Upper lobe of right lung (tissue), 1 donor: ENCODE data around the gene TBC1D22A. TPM values are rescaled to one million over a fixed set of nuclear protein-coding genes. Genes with fewer than 3 reads are reported as not detected.

ENCODE experiments used
- ATAC-seq: fragments of 200-7000 bp; cut with Tn5 transposase; one replicate; pipeline ENCODE4 v1.9.1; 2020; ENCODE audit warnings: mild to moderate bottlenecking, moderate library complexity
- DNase-seq: peaks from one replicate; pipeline ENCODE4 v3.0.0-alpha.2; 2020
- H3K27ac ChIP-seq: fragments of 200-600 bp; one replicate; pipeline ENCODE4 v1.8.0; 2022
- H3K27me3 ChIP-seq: fragments of 200-600 bp; one replicate; pipeline ENCODE4 v1.8.0; 2022; ENCODE audit warnings: mild to moderate bottlenecking
- H3K36me3 ChIP-seq: fragments of 200-600 bp; one replicate; pipeline ENCODE4 v1.8.0; 2022
- H3K4me1 ChIP-seq: fragments of 200-600 bp; one replicate; pipeline ENCODE4 v1.8.0; 2022
- H3K4me3 ChIP-seq: fragments of 200-600 bp; one replicate; pipeline ENCODE4 v1.8.0; 2022; ENCODE audit warnings: mild to moderate bottlenecking
- H3K9me3 ChIP-seq: fragments of 200-600 bp; one replicate; pipeline ENCODE4 v1.8.0; 2022
- intact Hi-C: fragments of 100-400 bp; cut with DNase I; formaldehyde crosslinking; loops from one replicate; pipeline ENCODE4 v1.11.0; 2022
- total RNA-seq: library from RNA; stranded (reverse); fragmentation: NEBNext Ultra II Directional; extraction: Animal tissue kit (Norgen Biotek cat#: 25700); gene quantifications from one replicate; pipeline ENCODE4 v1.2.1, GENCODE V29; 2021
- TF ChIP-seq, protein P1 (sequence below): fragments of 200-600 bp; IDR thresholded peaks from one replicate; pipeline ENCODE4 v1.8.0; 2022; ENCODE audit warnings: antibody characterized with exemption
- donor health status: DM: no; HTN: yes; CAD: no; lungs with severe emphysema.

Gene TBC1D22A
- total RNA-seq, 1 donor from 2014 or later: 31.3 TPM

DNA sequence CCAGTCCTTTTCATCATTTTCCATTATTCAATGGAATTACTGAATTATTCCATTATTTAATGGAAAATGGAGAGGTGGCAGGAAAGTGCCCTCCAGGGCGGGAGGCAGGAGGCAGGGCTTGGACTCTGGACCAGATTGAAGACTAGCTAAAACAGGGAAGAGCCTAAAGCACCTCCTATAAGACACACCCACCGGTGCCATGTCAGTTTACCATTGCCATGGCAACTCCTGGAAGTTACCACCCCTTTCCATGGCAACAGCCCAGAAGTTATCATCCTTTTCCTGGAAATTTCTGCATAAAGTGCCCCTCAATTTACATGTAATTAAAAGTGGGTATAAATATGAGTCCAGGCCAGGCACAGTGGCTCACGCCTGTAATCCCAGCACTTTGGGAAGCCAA lies 443.7 kb downstream of the TBC1D22A start:
- intact Hi-C loops: no loop called here
- Histone ChIP-seq H3K4me3 (no peak overlapping the region), H3K27ac (no peak overlapping the region), H3K9me3 (no peaks in the 10 kb centered on the region), H3K27me3 (no peaks in the 10 kb centered on the region), H3K4me1 (no peaks in the 10 kb centered on the region), H3K36me3 (no peaks in the 10 kb centered on the region)
- TF ChIP-seq, protein P1, sequence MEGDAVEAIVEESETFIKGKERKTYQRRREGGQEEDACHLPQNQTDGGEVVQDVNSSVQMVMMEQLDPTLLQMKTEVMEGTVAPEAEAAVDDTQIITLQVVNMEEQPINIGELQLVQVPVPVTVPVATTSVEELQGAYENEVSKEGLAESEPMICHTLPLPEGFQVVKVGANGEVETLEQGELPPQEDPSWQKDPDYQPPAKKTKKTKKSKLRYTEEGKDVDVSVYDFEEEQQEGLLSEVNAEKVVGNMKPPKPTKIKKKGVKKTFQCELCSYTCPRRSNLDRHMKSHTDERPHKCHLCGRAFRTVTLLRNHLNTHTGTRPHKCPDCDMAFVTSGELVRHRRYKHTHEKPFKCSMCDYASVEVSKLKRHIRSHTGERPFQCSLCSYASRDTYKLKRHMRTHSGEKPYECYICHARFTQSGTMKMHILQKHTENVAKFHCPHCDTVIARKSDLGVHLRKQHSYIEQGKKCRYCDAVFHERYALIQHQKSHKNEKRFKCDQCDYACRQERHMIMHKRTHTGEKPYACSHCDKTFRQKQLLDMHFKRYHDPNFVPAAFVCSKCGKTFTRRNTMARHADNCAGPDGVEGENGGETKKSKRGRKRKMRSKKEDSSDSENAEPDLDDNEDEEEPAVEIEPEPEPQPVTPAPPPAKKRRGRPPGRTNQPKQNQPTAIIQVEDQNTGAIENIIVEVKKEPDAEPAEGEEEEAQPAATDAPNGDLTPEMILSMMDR: no peak
- no peak for DNase-seq
- ATAC-seq: no peak

DNA sequence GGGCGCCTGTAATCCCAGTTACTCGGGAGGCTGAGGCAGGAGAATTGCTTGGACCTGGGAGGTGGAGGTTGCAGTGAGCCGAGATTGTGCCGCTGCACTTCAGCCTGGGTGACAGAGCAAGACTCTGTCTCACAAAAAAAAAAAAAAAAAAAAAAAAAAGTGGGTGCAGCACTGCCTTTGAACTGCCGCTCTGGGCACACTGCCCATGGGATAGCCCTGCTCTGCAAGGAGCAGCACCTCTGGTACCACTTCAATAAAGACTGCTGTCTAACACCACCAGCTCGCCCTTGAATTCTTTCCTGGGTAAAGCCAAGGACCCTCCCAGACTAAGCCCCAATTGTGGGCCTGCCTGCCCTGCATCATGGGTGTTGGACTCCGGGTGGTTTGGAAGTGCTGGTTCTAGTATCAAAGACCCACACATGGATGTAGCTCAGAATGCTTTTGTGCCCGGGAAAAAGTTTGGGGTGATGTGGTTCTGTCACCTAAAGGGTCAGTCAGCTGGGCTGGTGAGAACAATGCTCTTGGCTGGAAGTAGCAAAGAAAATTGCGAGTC lies 444.3 kb downstream of the TBC1D22A start:
- Histone ChIP-seq H3K27ac (no peak overlapping the region), H3K9me3 (no peaks in the 10 kb centered on the region), H3K4me1 (no peaks in the 10 kb centered on the region), H3K36me3 (no peaks in the 10 kb centered on the region), H3K4me3 (no peak overlapping the region), H3K27me3 (no peaks in the 10 kb centered on the region)
- ATAC-seq (no peak), DNase-seq (no peak)
- intact Hi-C loops: no loop called here
- TF ChIP-seq, protein P1: no peak

DNA sequence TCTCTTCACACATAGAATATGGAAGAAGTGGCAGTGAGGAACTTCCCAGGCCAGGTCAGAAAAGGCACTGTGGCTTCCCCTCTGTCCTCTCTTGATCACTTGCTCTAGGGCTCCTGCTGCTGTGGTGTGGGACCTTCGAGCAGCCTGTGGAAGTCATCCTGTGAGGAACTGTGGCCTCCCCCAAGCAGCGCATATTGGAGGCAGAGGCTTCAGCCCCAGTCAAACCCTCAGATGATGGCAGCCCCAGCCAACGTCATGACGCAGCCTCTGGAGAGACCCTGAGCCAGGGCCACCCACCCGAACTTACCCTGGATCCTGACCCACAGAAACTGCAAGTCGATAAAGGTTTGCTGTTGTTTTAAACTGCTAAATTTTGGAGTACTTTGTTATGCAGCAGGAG lies 444.9 kb downstream of the TBC1D22A start:
- ATAC-seq (no peak), DNase-seq (no peak)

DNA sequence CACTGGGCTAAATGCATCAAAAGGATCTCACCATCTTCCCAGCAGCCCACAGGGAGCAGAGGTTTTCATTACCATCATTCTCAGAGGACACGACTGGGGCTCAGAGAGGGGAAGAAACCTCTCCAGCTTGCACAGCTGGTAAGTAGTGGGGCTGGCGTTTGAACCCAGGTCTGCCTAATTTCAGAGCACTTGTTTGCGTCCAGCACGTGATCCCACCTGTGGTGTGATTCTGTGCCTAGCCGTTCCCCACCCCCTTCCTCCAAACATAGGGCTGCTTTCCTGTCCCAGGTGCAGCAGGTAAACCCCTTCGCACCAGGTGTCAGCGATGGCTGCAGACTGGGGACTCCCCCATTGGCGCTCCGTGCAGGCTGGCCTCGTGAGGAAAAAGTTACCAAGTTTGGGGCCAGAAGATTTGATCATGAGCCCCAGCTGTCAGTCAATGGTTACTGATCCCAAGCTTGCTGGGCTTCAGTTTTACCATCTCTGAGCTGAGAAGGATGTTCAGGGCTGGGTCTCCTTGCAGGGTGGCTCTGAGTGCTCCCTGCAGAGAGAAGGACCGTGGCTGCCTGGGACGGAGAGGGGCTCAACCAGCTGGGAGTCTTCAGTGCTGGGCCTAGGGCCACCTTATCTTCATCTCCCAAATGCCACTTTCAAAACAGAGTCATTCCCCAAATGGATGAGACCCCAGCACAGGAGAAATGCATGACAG lies 445.6 kb downstream of the TBC1D22A start:
- no peaks in the 10 kb centered on the region for H3K9me3 ChIP-seq
- no peak for ATAC-seq
- no peaks in the 10 kb centered on the region for H3K4me1 ChIP-seq
- no peaks in the 10 kb centered on the region for H3K27me3 ChIP-seq
- H3K27ac ChIP-seq: no peak overlapping the region
- intact Hi-C loops: no loop called here
- TF ChIP-seq, protein P1: no peak
- H3K4me3 ChIP-seq: no peak overlapping the region
- H3K36me3 ChIP-seq: no peaks in the 10 kb centered on the region
- DNase-seq: no peak

More for the DNA sequence above, 444.9 kb downstream of the TBC1D22A start:
- no peak overlapping the region for H3K27ac ChIP-seq
- H3K36me3 ChIP-seq: no peaks in the 10 kb centered on the region
- no peaks in the 10 kb centered on the region for H3K27me3 ChIP-seq
- H3K4me1 ChIP-seq: no peaks in the 10 kb centered on the region
- no peaks in the 10 kb centered on the region for H3K9me3 ChIP-seq
- intact Hi-C loops: no loop called here
- no peak overlapping the region for H3K4me3 ChIP-seq
- TF ChIP-seq, protein P1: no peak

DNA sequence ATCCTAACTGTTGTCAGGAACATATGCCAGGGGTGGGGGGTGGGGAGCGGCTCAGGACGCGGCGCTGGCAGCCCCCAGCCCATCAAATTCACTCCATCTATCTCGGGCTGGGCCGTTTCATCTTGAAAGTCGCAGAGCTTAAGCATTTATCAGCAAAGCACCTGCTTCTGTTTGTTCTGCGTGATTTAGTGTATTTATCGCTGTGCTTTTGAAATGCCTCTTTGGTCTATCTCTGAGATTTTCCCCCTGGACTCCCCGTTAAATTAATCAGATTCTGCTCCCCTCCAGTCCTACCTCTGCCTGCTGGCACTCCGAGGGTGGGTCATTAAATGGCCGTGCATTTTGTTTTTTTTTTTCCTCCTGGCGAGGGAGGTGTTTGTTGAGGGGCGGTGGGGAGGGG lies 446.2 kb downstream of the TBC1D22A start:
- intact Hi-C loops: no loop called here
- no peaks in the 10 kb centered on the region for H3K4me1 ChIP-seq
- DNase-seq (no peak), ATAC-seq (no peak)
- TF ChIP-seq, protein P1: no peak
- no peaks in the 10 kb centered on the region for H3K9me3 ChIP-seq
- H3K4me3 ChIP-seq: no peak overlapping the region
- H3K27me3 ChIP-seq: no peaks in the 10 kb centered on the region
- H3K36me3 ChIP-seq: no peaks in the 10 kb centered on the region
- H3K27ac ChIP-seq: no peak overlapping the region
